ENCODE results near the gene CXCL8.

DNA sequence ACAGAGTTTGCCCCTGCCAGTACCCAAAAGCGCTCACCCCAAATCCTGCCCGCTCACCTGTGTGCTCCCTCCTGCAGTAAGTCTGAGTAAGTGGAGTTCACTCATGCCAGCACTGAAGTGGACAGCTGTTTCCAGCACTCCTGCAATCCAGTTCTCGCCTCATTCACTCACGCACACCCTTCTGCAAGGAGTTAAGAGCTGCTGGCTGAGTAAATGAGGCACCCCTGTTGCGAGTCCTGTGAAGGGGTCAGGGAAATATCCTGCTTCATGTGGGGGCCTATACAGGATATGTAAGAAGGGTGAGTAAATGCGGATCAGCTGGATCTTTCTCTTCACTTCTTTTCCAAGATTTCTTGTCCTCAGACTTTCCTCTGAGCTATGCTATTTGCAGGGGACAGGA is 23.5 kb downstream of the CXCL8 start:
- TF ChIP-seq, protein P1, sequence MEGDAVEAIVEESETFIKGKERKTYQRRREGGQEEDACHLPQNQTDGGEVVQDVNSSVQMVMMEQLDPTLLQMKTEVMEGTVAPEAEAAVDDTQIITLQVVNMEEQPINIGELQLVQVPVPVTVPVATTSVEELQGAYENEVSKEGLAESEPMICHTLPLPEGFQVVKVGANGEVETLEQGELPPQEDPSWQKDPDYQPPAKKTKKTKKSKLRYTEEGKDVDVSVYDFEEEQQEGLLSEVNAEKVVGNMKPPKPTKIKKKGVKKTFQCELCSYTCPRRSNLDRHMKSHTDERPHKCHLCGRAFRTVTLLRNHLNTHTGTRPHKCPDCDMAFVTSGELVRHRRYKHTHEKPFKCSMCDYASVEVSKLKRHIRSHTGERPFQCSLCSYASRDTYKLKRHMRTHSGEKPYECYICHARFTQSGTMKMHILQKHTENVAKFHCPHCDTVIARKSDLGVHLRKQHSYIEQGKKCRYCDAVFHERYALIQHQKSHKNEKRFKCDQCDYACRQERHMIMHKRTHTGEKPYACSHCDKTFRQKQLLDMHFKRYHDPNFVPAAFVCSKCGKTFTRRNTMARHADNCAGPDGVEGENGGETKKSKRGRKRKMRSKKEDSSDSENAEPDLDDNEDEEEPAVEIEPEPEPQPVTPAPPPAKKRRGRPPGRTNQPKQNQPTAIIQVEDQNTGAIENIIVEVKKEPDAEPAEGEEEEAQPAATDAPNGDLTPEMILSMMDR (IDR thresholded peaks at IDR 0.05), result no peak
- TF ChIP-seq POLR2A (IDR thresholded peaks at IDR 0.05), result no peak
